DND-41 (cell line): Measurements from ENCODE around the gene HACD2.

Experiments used
- CTCF ChIP-seq: IDR thresholded peaks from 2 replicates; pipeline ENCODE4 v1.5.1; 2012; ENCODE audit warnings: borderline replicate concordance, low read length, moderate library complexity, mild to moderate bottlenecking; ENCODE audit not compliant: poor library complexity, severe bottlenecking; ENCODE audit errors: extremely low read depth
- EZH2 ChIP-seq: IDR thresholded peaks from 3 replicates; pipeline ENCODE4 v1.6.1; 2012; ENCODE audit warnings: borderline replicate concordance, low read depth, mild to moderate bottlenecking, moderate library complexity, low read length, inconsistent platforms; ENCODE audit not compliant: severe bottlenecking

- TF ChIP-seq CTCF (no peak), EZH2 (no peak)
Observed at GRCh38 chr3:123522320-123523022, 62.4 kb downstream of the HACD2 start.
